ENCODE results near the gene CASZ1. TPM values are rescaled to one million over a fixed set of nuclear protein-coding genes. Genes with fewer than 3 reads are reported as not detected.

CASZ1 gene
- total RNA-seq, 1 experiment from 2014 or later: 12.6 TPM

GRCh38 chr1:10713614-10714013, 82.8 kb downstream of the CASZ1 start:
- Mint-ChIP-seq H3K4me3 (ENCODE audit: low read depth, unreplicated experiment) (no peak overlapping the region), H3K9me3 (ENCODE audit: low read depth, unreplicated experiment) (no peaks in the 10 kb centered on the region), H3K27ac (ENCODE audit: unreplicated experiment) (no peak overlapping the region), H3K36me3 (ENCODE audit: insufficient read depth, unreplicated experiment) (no peaks in the 10 kb centered on the region), H3K4me1 (ENCODE audit: low read depth, unreplicated experiment) (no peaks in the 10 kb centered on the region), H3K27me3 (ENCODE audit: unreplicated experiment) (no peaks in the 10 kb centered on the region)
- no TSS peak for BruUV-seq (replicated peaks)
- no peak for TF ChIP-seq CTCF (IDR thresholded peaks at IDR 0.05; ENCODE audit: unreplicated experiment)
- CTCF ChIA-PET: no interaction called here
- DNase-seq: no peak
- intact Hi-C loops (cut with micrococcal nuclease; ENCODE audit: unreplicated experiment): no loop called here

GRCh38 chr1:10712568-10713362, 83.7 kb downstream of the CASZ1 start:
- intact Hi-C loops (cut with micrococcal nuclease; ENCODE audit: unreplicated experiment): no loop called here
- DNase-seq: no peak
- H3K9me3 Mint-ChIP-seq (ENCODE audit: low read depth, unreplicated experiment): no peaks in the 10 kb centered on the region
- H3K27ac Mint-ChIP-seq (ENCODE audit: unreplicated experiment): no peak overlapping the region
- no peak for TF ChIP-seq CTCF (IDR thresholded peaks at IDR 0.05; ENCODE audit: unreplicated experiment)
- H3K4me1 Mint-ChIP-seq (ENCODE audit: low read depth, unreplicated experiment): no peaks in the 10 kb centered on the region
- H3K4me3 Mint-ChIP-seq (ENCODE audit: low read depth, unreplicated experiment): no peak overlapping the region
- no peaks in the 10 kb centered on the region for H3K36me3 Mint-ChIP-seq (ENCODE audit: insufficient read depth, unreplicated experiment)
- BruUV-seq (replicated peaks): no TSS peak
- CTCF ChIA-PET: no interaction called here
- no peaks in the 10 kb centered on the region for H3K27me3 Mint-ChIP-seq (ENCODE audit: unreplicated experiment)

- Mint-ChIP-seq H3K9me3 (ENCODE audit: low read depth, unreplicated experiment) (no peaks in the 10 kb centered on the region), H3K4me3 (ENCODE audit: low read depth, unreplicated experiment) (no peak overlapping the region), H3K27ac (ENCODE audit: unreplicated experiment) (no peak overlapping the region), H3K27me3 (ENCODE audit: unreplicated experiment) (no peaks in the 10 kb centered on the region), H3K4me1 (ENCODE audit: low read depth, unreplicated experiment) (no peaks in the 10 kb centered on the region), H3K36me3 (ENCODE audit: insufficient read depth, unreplicated experiment) (no peaks in the 10 kb centered on the region)
- no peak for TF ChIP-seq CTCF (IDR thresholded peaks at IDR 0.05; ENCODE audit: unreplicated experiment)
- DNase-seq: no peak
- CTCF ChIA-PET: interaction anchor here (0.8 kb wide), 1 partner anchor 21 kb away, joined by 5 read pairs; no protein-coding TSS in a partner anchor
- intact Hi-C loops (cut with micrococcal nuclease; ENCODE audit: unreplicated experiment): no loop called here
- no TSS peak for BruUV-seq (replicated peaks)
Measured at GRCh38 chr1:10710489-10710888, 86.0 kb downstream of the CASZ1 start.

GRCh38 chr1:10709646-10710045, 86.8 kb downstream of the CASZ1 start:
- no peak for DNase-seq
- TF ChIP-seq CTCF (IDR thresholded peaks at IDR 0.05; ENCODE audit: unreplicated experiment): no peak
- no peak overlapping the region for H3K27ac Mint-ChIP-seq (ENCODE audit: unreplicated experiment)
- CTCF ChIA-PET: no interaction called here
- H3K27me3 Mint-ChIP-seq (ENCODE audit: unreplicated experiment): no peaks in the 10 kb centered on the region
- intact Hi-C loops (cut with micrococcal nuclease; ENCODE audit: unreplicated experiment): no loop called here
- no peak overlapping the region for H3K4me3 Mint-ChIP-seq (ENCODE audit: low read depth, unreplicated experiment)
- no peaks in the 10 kb centered on the region for H3K36me3 Mint-ChIP-seq (ENCODE audit: insufficient read depth, unreplicated experiment)
- H3K9me3 Mint-ChIP-seq (ENCODE audit: low read depth, unreplicated experiment): no peaks in the 10 kb centered on the region
- H3K4me1 Mint-ChIP-seq (ENCODE audit: low read depth, unreplicated experiment): no peaks in the 10 kb centered on the region
- no TSS peak for BruUV-seq (replicated peaks)
